Effector memory CD4-positive, alpha-beta T cell (primary cell): ENCODE data around the gene KIAA1671.

Experiments
- DNase-seq, 3 donors: peaks; one replicate each; pipeline ENCODE4 v3.0.0-alpha.2; 2020
- H3K27ac ChIP-seq: 2 replicates; pipeline ENCODE4 v1.7.0; 2013; ENCODE audit warnings: mild to moderate bottlenecking, low read length, moderate library complexity; ENCODE audit not compliant: insufficient read depth, poor library complexity, severe bottlenecking
- H3K27me3 ChIP-seq: replicated peaks from 2 replicates; pipeline ENCODE4 v1.7.0; 2013; ENCODE audit warnings: mild to moderate bottlenecking, low read length; ENCODE audit not compliant: insufficient read depth, control insufficient read depth, poor library complexity, severe bottlenecking
- H3K36me3 ChIP-seq: 2 replicates; pipeline ENCODE4 v1.7.0; 2013; ENCODE audit warnings: mild to moderate bottlenecking, low read length, moderate library complexity; ENCODE audit not compliant: control insufficient read depth, insufficient read depth
- H3K4me1 ChIP-seq: 2 replicates; pipeline ENCODE4 v1.7.0; 2013; ENCODE audit warnings: low read length, mild to moderate bottlenecking; ENCODE audit not compliant: control insufficient read depth, insufficient read depth, poor library complexity, severe bottlenecking
- H3K4me3 ChIP-seq: 2 replicates; pipeline ENCODE4 v1.7.0; 2013; ENCODE audit warnings: low read length, low read depth, mild to moderate bottlenecking; ENCODE audit not compliant: insufficient read depth, poor library complexity, severe bottlenecking
- H3K9me3 ChIP-seq: 2 replicates; pipeline ENCODE4 v1.7.0; 2013; ENCODE audit warnings: mild to moderate bottlenecking, low read length, moderate library complexity; ENCODE audit not compliant: control insufficient read depth

KIAA1671 gene

DNA sequence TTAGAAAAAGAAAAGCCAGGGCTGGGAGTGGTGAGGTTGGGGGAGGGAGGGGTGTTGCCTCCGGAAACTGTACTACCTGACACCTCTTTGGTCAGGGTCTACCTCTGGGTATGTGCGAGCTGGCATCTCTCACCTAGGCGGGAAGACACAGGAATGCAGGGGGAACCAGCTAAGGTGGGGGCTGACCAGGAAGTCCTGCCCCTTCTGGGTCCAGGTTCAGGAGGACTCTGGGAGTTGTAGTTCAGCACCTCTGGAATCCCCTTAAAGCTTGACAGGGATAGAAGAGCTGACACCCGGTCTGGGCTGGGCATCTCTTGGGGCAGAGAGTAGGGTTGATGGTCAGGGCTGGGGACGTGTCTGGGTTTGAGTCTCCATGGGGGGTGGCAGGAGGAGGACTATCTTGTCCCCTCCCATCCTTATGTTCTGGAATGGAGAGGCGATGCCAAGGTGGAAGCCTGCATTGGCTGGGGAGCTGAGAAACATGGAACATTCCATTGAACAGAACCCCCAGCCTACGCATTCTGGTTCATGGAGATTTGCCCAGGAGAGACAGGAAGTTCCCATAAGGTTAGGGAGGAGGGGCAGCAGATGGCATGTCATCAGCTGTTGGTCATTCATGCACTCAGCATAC is 2.1 kb upstream of the KIAA1671 start:
- peaks cover 21% of the 10 kb centered on the region for H3K27me3 ChIP-seq
- H3K36me3 ChIP-seq: no peaks in the 10 kb centered on the region
- H3K27ac ChIP-seq: no peak overlapping the region
- no peak overlapping the region for H3K4me3 ChIP-seq
- peaks cover 6% of the 10 kb centered on the region for H3K4me1 ChIP-seq
- DNase-seq: no peak
- H3K9me3 ChIP-seq: no peaks in the 10 kb centered on the region

DNA sequence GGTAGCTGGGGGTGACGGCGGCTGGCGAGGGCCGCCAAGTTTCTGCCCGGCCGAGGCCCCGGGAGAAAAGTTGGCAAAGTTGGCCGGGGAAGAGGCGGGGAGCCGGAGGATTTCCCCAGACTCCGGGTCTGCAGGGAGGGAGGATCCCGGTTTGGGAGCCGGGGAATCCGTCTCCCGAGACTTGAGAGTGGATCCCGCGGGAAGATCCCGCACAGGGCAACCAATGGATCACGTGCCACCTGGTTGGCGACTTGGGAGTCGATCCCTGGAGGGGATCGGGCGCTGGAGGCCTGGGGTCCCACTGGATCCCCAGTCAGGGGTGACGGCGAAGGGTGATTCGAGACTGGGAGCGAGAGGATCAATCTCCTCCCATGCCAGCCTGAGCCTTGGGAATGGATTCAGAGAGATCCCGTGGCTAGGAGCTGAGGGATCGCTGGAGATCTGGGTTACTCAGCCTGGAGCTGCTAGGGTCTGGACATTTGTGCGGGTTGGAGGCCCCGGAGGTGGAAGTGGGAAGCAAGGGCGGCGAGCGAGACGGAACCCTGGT is 394 bp downstream of the KIAA1671 start:
- Histone ChIP-seq H3K4me1 (peaks cover 6% of the 10 kb centered on the region), H3K9me3 (no peaks in the 10 kb centered on the region), H3K27me3 (peaks cover 21% of the 10 kb centered on the region), H3K36me3 (no peaks in the 10 kb centered on the region), H3K4me3 (peak overlapping the region; percentile 45), H3K27ac (no peak overlapping the region)
- DNase-seq: no peak

DNA sequence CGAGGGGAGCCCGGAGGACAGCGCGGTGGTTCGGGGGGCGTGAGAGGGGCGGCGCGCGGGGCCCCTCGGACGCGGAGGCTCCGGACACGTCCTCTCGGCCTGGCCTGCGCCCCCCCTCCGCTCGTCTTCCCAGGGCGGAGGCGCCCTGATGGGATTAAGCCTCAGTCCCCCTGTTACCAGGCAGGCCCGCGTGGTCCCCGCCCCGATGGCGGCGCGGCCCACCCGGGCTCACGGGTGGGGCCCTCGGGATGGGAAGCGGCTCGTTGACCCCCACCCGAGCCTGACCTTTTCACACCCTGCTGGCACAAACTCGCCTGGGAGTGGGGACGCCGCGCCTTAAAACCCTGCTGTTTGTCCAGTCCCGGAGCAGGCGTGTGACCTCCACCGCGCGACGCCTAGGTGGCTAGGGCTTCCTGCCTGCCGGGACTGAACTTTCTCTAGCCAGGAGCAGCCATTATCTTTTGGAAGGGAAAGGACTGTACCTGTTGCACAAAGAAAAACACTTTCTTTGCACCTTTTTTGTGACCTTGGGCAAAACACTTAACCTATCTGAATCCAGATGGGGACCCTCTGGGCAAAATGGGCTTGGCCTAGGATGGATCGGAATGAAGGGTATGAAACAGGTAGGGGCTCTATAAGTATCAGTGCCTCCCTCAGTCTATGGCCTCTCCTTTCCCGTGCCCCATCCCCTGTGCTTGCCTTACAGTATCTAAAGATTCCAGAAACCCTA is 1.0 kb downstream of the KIAA1671 start:
- H3K27me3 ChIP-seq: peaks cover 21% of the 10 kb centered on the region

DNA sequence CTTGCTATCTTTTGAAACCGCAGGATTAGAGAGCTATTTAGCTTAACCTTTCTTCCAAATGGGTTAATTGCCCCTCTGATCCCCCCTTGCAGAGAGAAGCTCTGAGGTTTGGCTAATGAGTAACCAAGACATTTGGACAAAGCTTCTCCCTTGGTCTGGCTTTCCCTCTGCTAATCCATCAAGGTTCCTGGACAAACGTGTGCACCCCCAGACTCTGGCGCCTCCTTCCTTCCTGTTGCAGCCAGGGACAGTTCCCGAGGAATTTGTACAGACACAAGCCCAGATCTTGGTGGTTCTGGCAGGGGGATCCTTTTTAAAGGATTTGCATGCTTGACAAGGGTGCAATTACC is 1.6 kb downstream of the KIAA1671 start:
- DNase-seq: no peak
- Histone ChIP-seq H3K36me3 (no peaks in the 10 kb centered on the region), H3K4me3 (no peak overlapping the region), H3K27me3 (peaks cover 16% of the 10 kb centered on the region), H3K4me1 (peaks cover 6% of the 10 kb centered on the region), H3K9me3 (no peaks in the 10 kb centered on the region), H3K27ac (no peak overlapping the region)

More for the DNA sequence above, 1.0 kb downstream of the KIAA1671 start:
- Histone ChIP-seq H3K4me1 (peaks cover 6% of the 10 kb centered on the region), H3K36me3 (no peaks in the 10 kb centered on the region), H3K27ac (no peak overlapping the region), H3K4me3 (peak overlapping the region; percentile 45), H3K9me3 (no peaks in the 10 kb centered on the region)
- no peak for DNase-seq

DNA sequence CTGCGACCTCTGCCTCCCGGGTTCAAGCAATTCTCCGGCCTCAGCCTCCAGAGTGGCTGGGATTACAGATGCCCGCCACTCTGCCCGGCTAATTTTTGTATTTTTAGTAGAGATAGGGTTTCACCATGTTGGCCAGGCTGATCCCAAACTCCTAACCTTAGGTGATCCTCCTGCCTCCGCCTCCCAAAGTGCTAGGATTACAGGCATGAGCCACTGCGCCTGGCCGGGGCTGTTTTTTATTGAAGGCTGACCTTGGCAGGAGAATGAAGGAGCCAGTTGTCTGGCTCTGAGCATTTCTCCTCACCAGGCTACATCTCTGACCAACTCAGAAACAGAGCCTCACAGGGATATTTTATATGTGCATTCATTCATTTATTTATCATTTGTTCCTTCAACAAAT is 2.3 kb downstream of the KIAA1671 start:
- Histone ChIP-seq H3K36me3 (no peaks in the 10 kb centered on the region), H3K9me3 (no peaks in the 10 kb centered on the region), H3K27ac (no peak overlapping the region), H3K4me1 (peaks cover 6% of the 10 kb centered on the region), H3K4me3 (no peak overlapping the region), H3K27me3 (peaks cover 11% of the 10 kb centered on the region)
- no peak for DNase-seq

DNA sequence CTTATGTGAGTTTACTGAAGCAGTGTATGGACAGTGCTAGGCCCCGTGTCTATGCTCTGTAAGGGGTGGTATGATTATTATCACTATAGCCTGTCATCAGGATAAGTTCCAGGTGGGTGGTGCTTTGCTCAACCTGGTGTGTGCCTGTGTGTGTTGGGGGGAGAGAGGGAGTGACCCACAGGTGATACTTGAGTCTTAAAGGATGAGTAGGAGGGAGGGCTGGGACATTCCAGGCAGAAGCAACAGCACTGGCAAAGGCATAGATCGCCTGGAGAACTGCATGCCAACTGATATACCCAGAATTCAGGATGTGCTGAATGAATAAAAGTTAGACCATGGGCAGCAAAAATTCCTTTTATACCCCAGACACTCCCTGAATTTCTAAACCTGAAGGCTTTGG is 4.5 kb downstream of the KIAA1671 start:
- Histone ChIP-seq H3K36me3 (no peaks in the 10 kb centered on the region), H3K27me3 (peaks cover 11% of the 10 kb centered on the region), H3K27ac (no peak overlapping the region), H3K4me3 (no peak overlapping the region), H3K9me3 (no peaks in the 10 kb centered on the region), H3K4me1 (peaks cover 6% of the 10 kb centered on the region)
- no peak for DNase-seq

DNA sequence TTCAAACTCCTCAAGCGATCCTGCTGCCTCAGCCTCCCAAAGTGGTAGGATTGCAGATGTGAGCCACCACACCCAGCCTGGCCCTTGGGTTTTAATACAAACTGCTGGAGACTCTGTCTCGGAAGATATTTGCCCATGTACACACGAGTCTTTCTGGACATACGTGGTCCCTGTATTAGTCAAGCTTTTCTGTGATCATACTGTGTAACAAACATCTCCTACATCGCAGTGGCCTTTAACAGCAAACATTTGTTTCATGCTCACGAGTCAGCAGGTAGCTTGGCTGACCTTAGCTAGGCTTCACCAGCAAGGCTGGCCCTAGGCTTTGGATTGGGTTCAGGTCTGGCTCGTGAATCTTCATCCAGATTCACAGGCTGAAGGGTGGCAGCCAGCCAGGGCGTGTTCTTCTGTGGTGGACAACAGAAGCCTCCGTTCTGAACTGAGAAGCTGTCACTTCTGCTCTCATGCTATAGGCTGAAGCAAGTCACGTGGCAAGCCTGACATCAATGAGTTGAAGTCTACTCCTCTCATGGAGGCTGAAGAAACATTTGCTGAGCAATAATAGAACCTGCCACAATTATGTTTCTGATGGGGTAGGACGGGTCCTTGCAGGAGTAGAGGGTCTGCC is 8.8 kb downstream of the KIAA1671 start:
- DNase-seq: no peak
- no peaks in the 10 kb centered on the region for H3K4me1 ChIP-seq
- H3K4me3 ChIP-seq: no peak overlapping the region
- H3K27me3 ChIP-seq: no peaks in the 10 kb centered on the region
- H3K27ac ChIP-seq: no peak overlapping the region
- H3K36me3 ChIP-seq: no peaks in the 10 kb centered on the region
- no peaks in the 10 kb centered on the region for H3K9me3 ChIP-seq

DNA sequence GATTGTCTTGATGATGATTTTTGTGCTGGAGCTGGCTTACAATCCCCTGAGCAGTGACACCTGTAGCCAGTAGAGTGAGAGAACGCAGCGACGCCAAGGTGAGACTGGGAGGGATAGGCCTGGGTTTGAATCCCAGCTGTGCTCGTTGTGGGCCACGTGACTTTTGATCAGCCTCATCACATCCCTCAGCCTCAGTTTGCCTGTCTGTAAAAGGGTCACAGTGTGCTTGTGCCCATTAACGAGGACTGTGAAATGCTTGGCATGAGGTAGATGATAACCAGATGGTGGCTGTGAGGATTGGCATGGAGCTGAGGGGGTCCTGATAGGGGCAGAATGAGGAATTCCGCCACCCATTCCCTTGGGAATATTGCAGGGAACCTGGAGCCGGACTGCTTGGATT is 9.6 kb downstream of the KIAA1671 start:
- Histone ChIP-seq H3K27me3 (no peaks in the 10 kb centered on the region), H3K27ac (no peak overlapping the region), H3K36me3 (no peaks in the 10 kb centered on the region), H3K4me1 (no peaks in the 10 kb centered on the region), H3K4me3 (no peak overlapping the region), H3K9me3 (no peaks in the 10 kb centered on the region)
- no peak for DNase-seq

DNA sequence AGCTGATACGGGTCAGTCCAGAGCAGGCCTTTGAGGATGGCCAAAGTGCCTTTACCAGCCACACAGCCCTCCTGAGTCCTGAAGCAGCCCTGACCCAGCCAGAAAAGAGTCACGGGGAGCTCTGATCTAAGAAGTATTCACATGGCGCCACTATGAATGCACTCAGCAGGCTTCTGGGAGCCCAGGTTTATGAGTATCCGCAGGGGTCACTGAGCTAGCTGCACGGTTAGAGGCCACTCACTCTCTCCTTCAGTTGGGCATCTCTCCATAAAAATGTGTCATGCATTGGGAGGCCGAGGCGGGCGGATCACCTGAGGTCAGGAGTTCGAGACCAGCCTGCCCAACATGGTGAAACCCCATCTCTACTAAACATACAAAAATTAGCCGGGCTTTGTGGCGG is 10.3 kb downstream of the KIAA1671 start:
- no peak for DNase-seq
- Histone ChIP-seq H3K4me1 (no peaks in the 10 kb centered on the region), H3K36me3 (no peaks in the 10 kb centered on the region), H3K27me3 (no peaks in the 10 kb centered on the region), H3K27ac (no peak overlapping the region), H3K9me3 (no peaks in the 10 kb centered on the region), H3K4me3 (no peak overlapping the region)

DNA sequence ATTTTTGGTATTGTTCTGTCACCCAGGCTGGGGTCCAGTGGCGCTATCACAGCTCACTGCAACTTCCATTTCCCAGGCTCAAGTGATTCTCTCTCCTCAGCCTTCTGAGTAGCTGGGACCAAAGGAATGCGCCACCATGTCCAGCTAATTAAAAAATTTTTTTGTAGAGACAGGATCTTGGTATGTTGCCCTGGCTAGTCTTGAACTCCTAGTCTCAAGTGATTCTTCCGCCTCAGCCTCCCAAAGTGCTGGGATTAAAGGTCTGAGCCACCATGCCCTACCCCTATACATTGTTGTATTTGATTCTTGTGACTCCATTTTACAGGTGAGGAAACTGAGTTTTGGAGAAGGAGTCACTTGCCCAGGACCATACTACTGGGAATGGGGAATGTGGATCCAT is 11.9 kb downstream of the KIAA1671 start:
- no peaks in the 10 kb centered on the region for H3K27me3 ChIP-seq
- no peaks in the 10 kb centered on the region for H3K36me3 ChIP-seq
- no peaks in the 10 kb centered on the region for H3K4me1 ChIP-seq
- DNase-seq: no peak
- H3K4me3 ChIP-seq: no peak overlapping the region
- H3K9me3 ChIP-seq: no peaks in the 10 kb centered on the region
- H3K27ac ChIP-seq: no peak overlapping the region
